H1 (cell line): ENCODE measurements around the gene MGRN1. TPM values are rescaled to one million over a fixed set of nuclear protein-coding genes. Genes with fewer than 3 reads are reported as not detected.

Experiments used
- CTBP2 ChIP-seq: IDR thresholded peaks from 2 replicates; pipeline ENCODE4 v1.7.0; 2011; ENCODE audit warnings: borderline replicate concordance, mild to moderate bottlenecking, moderate library complexity, mixed read lengths, low read length; ENCODE audit not compliant: insufficient read depth, insufficient read length
- FOSL1 ChIP-seq: IDR thresholded peaks from 2 replicates; pipeline ENCODE4 v1.6.1; 2011; ENCODE audit warnings: mild to moderate bottlenecking, low read depth, low read length, moderate library complexity; ENCODE audit not compliant: insufficient read depth
- RFX5 ChIP-seq: IDR thresholded peaks from 2 replicates; pipeline ENCODE4 v1.6.1; 2011; ENCODE audit warnings: low read depth, low read length, improper control_type of control experiment, borderline replicate concordance
- SIN3A ChIP-seq, 2 experiments: IDR thresholded peaks in 1 of 2; conservative IDR thresholded peaks in 1 of 2; 2 replicates each; pipeline ENCODE4 v1.6.1; 2011 to 2012; ENCODE audit warnings: low read length in 2 of 2, improper control_type of control experiment in 1 of 2, low read depth in 1 of 2, mild to moderate bottlenecking in 1 of 2
- SP4 ChIP-seq: IDR thresholded peaks from 2 replicates; pipeline ENCODE4 v1.6.1; 2012; ENCODE audit warnings: low read length, inconsistent platforms
- polyA plus RNA-seq, 7 experiments: library from polyadenylated mRNA; depleted of rRNA in 3 of 7; stranded (reverse) in 5 of 7; unstranded in 2 of 7; fragments of >200 nt in 5 of 7; fragments of 200-250 nt in 2 of 7; gene quantifications; 1 replicate in 5 of 7; 2 replicates in 1 of 7; 4 replicates in 1 of 7; pipeline versions ENCODE4 v1.2.1 to v1.2.3, GENCODE V29; 2011 to 2013; ENCODE audit warnings: missing spikeins in 2 of 7, mixed read lengths in 2 of 7
- total RNA-seq: library from RNA; stranded (reverse); fragmentation: NEBNext Ultra II Directional; extraction: Animal tissue kit (Norgen Biotek cat#: 25700); gene quantifications from 2 replicates; pipeline ENCODE4 v1.2.1, GENCODE V29; 2021
- TF ChIP-seq, protein P1 (sequence below): fragments of 300-600 bp; sonication (generic); IDR thresholded peaks from 2 replicates; pipeline ENCODE4 v1.7.1; 2012; ENCODE audit warnings: low read length, moderate library complexity, mild to moderate bottlenecking, inconsistent platforms; ENCODE audit not compliant: insufficient replicate concordance

MGRN1 gene
- total and polyA plus RNA-seq, 2 of the 8 experiments (the other 6 are each of a cell fraction or from before 2014, with no cell fraction given): 15.0 to 82.3 TPM

DNA sequence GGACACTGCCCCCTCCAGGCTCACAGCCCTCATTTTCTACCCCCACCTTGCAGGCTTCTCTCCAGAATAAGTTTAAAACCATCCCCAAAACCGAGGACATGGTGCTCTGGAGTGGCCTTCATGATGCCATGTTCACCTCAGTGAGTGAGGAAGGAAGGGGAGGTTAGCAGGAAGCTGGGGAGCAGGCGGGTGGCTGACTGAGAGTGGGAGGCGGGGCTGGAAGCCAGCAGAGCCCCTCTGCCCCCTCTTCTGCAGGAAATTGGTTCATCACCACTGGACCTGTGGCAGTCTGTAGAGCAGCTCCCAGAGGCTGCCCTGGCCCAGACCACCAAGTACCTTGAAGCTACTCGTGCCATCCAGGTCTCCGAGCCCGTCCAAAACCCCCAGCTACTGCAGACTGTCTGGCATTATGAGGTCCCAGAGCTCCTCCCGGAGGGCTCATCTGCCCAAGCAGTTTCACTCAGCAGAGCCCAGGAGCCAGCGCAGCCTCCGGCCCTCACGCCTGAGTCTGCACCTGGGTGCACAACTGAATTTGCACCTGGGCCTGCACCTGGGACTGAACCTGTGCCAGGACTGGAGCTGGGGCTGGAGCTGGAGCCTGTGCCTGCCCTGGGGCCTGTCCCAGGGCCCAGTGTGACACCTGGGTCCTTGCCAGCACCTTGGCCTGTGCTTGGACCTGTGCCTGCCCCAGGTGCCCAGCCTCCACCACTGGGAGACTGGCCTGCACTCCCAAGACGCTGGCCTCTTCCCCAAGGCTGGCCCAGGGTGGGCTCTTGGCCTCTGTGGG is 49.5 kb upstream of the MGRN1 start (continued):
- TF ChIP-seq, protein P1, sequence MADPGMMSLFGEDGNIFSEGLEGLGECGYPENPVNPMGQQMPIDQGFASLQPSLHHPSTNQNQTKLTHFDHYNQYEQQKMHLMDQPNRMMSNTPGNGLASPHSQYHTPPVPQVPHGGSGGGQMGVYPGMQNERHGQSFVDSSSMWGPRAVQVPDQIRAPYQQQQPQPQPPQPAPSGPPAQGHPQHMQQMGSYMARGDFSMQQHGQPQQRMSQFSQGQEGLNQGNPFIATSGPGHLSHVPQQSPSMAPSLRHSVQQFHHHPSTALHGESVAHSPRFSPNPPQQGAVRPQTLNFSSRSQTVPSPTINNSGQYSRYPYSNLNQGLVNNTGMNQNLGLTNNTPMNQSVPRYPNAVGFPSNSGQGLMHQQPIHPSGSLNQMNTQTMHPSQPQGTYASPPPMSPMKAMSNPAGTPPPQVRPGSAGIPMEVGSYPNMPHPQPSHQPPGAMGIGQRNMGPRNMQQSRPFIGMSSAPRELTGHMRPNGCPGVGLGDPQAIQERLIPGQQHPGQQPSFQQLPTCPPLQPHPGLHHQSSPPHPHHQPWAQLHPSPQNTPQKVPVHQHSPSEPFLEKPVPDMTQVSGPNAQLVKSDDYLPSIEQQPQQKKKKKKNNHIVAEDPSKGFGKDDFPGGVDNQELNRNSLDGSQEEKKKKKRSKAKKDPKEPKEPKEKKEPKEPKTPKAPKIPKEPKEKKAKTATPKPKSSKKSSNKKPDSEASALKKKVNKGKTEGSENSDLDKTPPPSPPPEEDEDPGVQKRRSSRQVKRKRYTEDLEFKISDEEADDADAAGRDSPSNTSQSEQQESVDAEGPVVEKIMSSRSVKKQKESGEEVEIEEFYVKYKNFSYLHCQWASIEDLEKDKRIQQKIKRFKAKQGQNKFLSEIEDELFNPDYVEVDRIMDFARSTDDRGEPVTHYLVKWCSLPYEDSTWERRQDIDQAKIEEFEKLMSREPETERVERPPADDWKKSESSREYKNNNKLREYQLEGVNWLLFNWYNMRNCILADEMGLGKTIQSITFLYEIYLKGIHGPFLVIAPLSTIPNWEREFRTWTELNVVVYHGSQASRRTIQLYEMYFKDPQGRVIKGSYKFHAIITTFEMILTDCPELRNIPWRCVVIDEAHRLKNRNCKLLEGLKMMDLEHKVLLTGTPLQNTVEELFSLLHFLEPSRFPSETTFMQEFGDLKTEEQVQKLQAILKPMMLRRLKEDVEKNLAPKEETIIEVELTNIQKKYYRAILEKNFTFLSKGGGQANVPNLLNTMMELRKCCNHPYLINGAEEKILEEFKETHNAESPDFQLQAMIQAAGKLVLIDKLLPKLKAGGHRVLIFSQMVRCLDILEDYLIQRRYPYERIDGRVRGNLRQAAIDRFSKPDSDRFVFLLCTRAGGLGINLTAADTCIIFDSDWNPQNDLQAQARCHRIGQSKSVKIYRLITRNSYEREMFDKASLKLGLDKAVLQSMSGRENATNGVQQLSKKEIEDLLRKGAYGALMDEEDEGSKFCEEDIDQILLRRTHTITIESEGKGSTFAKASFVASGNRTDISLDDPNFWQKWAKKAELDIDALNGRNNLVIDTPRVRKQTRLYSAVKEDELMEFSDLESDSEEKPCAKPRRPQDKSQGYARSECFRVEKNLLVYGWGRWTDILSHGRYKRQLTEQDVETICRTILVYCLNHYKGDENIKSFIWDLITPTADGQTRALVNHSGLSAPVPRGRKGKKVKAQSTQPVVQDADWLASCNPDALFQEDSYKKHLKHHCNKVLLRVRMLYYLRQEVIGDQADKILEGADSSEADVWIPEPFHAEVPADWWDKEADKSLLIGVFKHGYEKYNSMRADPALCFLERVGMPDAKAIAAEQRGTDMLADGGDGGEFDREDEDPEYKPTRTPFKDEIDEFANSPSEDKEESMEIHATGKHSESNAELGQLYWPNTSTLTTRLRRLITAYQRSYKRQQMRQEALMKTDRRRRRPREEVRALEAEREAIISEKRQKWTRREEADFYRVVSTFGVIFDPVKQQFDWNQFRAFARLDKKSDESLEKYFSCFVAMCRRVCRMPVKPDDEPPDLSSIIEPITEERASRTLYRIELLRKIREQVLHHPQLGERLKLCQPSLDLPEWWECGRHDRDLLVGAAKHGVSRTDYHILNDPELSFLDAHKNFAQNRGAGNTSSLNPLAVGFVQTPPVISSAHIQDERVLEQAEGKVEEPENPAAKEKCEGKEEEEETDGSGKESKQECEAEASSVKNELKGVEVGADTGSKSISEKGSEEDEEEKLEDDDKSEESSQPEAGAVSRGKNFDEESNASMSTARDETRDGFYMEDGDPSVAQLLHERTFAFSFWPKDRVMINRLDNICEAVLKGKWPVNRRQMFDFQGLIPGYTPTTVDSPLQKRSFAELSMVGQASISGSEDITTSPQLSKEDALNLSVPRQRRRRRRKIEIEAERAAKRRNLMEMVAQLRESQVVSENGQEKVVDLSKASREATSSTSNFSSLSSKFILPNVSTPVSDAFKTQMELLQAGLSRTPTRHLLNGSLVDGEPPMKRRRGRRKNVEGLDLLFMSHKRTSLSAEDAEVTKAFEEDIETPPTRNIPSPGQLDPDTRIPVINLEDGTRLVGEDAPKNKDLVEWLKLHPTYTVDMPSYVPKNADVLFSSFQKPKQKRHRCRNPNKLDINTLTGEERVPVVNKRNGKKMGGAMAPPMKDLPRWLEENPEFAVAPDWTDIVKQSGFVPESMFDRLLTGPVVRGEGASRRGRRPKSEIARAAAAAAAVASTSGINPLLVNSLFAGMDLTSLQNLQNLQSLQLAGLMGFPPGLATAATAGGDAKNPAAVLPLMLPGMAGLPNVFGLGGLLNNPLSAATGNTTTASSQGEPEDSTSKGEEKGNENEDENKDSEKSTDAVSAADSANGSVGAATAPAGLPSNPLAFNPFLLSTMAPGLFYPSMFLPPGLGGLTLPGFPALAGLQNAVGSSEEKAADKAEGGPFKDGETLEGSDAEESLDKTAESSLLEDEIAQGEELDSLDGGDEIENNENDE: no peak
- TF ChIP-seq SIN3A (conservative IDR thresholded peaks at IDR 0.05 in 1 of 2, IDR thresholded peaks at IDR 0.05 in 1 of 2; ENCODE audit: low read depth in 1 of 2, low read length in 2 of 2) (no peak), CTBP2 (no peak), FOSL1 (no peak), RFX5 (no peak), SP4 (no peak)
